Neuronal stem cell (in vitro differentiated cells): Measurements from ENCODE around the gene UBAC2.

ENCODE experiments used
- DNase-seq: peaks from one replicate; pipeline ENCODE4 v3.0.0-alpha.2; 2013; ENCODE audit warnings: low spot score
- H2AFZ ChIP-seq: one replicate; pipeline ENCODE4 v1.6.1; 2013; ENCODE audit warnings: mild to moderate bottlenecking, low read length, inconsistent platforms
- H2AK5ac ChIP-seq: 2 replicates; pipeline ENCODE4 v1.6.1; 2013; ENCODE audit warnings: low read depth, mild to moderate bottlenecking, inconsistent platforms, low read length, moderate library complexity, mixed read lengths
- H2BK120ac ChIP-seq: 2 replicates; pipeline ENCODE4 v1.6.1; 2013; ENCODE audit warnings: low read depth, mild to moderate bottlenecking, inconsistent platforms, low read length, moderate library complexity, mixed read lengths
- H2BK12ac ChIP-seq: one replicate; pipeline ENCODE4 v1.6.1; 2013; ENCODE audit warnings: low read length, inconsistent platforms
- H2BK15ac ChIP-seq: 2 replicates; pipeline ENCODE4 v1.6.1; 2013; ENCODE audit warnings: mild to moderate bottlenecking, low read length, inconsistent platforms, mixed read lengths
- H2BK5ac ChIP-seq: one replicate; pipeline ENCODE4 v1.6.1; 2013; ENCODE audit warnings: inconsistent platforms, mild to moderate bottlenecking, low read length, moderate library complexity
- H3K14ac ChIP-seq: one replicate; pipeline ENCODE4 v1.6.1; 2013; ENCODE audit warnings: low read length, inconsistent platforms
- H3K18ac ChIP-seq: 2 replicates; pipeline ENCODE4 v1.6.1; 2013; ENCODE audit warnings: low read length, inconsistent platforms
- H3K23ac ChIP-seq: 2 replicates; pipeline ENCODE4 v1.6.1; 2013; ENCODE audit warnings: low read depth, mild to moderate bottlenecking, mixed read lengths, low read length, inconsistent platforms; ENCODE audit not compliant: poor library complexity
- H3K27ac ChIP-seq: replicated peaks from 3 replicates; pipeline ENCODE4 v1.5.1; 2013; ENCODE audit warnings: low read length, inconsistent platforms
- H3K27me3 ChIP-seq, 3 experiments: 2 replicates each; pipeline ENCODE4 v1.6.1; 2013; ENCODE audit warnings: low read length in 3 of 3, mild to moderate bottlenecking in 2 of 3, inconsistent platforms in 1 of 3, low read depth in 1 of 3, mixed read lengths in 1 of 3, moderate library complexity in 1 of 3; ENCODE audit not compliant: control insufficient read depth in 3 of 3, insufficient read depth in 3 of 3
- H3K36me3 ChIP-seq, 2 donors: replicated peaks in 1 of 2; 2 replicates each; pipeline ENCODE4 v1.6.1; 2013; ENCODE audit warnings: low read length in 2 of 2; ENCODE audit not compliant: control insufficient read depth in 2 of 2, insufficient read depth in 2 of 2
- H3K4ac ChIP-seq: 2 replicates; pipeline ENCODE4 v1.6.1; 2013; ENCODE audit warnings: inconsistent platforms, mild to moderate bottlenecking, low read length, moderate library complexity
- H3K4me1 ChIP-seq, 2 donors: 1 replicate in 1 of 2; 2 replicates in 1 of 2; pipeline ENCODE4 v1.6.1; 2013; ENCODE audit warnings: low read length in 2 of 2, low read depth in 1 of 2; ENCODE audit not compliant: control insufficient read depth in 2 of 2, insufficient read depth in 1 of 2
- H3K4me2 ChIP-seq: one replicate; pipeline ENCODE4 v1.6.1; 2013; ENCODE audit warnings: mild to moderate bottlenecking, low read length, inconsistent platforms; ENCODE audit not compliant: insufficient read depth, poor library complexity, severe bottlenecking
- H3K4me3 ChIP-seq, 2 donors: 2 replicates each; pipeline ENCODE4 v1.5.1; 2013; ENCODE audit warnings: low read length in 2 of 2, mild to moderate bottlenecking in 2 of 2, inconsistent platforms in 1 of 2, moderate library complexity in 1 of 2
- H3K79me1 ChIP-seq: one replicate; pipeline ENCODE4 v1.6.1; 2013; ENCODE audit warnings: low read depth, mild to moderate bottlenecking, inconsistent platforms, low read length, moderate library complexity
- H3K9ac ChIP-seq: one replicate; pipeline ENCODE4 v1.6.1; 2013; ENCODE audit warnings: mild to moderate bottlenecking, low read depth, low read length, inconsistent platforms; ENCODE audit not compliant: poor library complexity
- H3K9me3 ChIP-seq, 2 donors: replicated peaks in 1 of 2; 2 replicates each; pipeline versions ENCODE3 to v1.6.1; 2013; ENCODE audit warnings: low read length in 2 of 2, mild to moderate bottlenecking in 2 of 2, inconsistent platforms in 1 of 2, low read depth in 1 of 2, mixed read lengths in 1 of 2, moderate library complexity in 1 of 2; ENCODE audit not compliant: control insufficient read depth in 2 of 2, insufficient read depth in 1 of 2
- H4K8ac ChIP-seq: one replicate; pipeline ENCODE4 v1.6.1; 2013; ENCODE audit warnings: low read depth, mild to moderate bottlenecking, inconsistent platforms, low read length, moderate library complexity
- H4K91ac ChIP-seq: one replicate; pipeline ENCODE4 v1.6.1; 2013; ENCODE audit warnings: low read length, low read depth, mild to moderate bottlenecking, inconsistent platforms; ENCODE audit not compliant: poor library complexity
- WGBS, 2 donors: extraction: QIAGEN DNeasy Blood & Tissue Kit; methylation state at CpG; one replicate each; pipeline ENCODE4 v1.1.7; 2013; ENCODE audit warnings: missing lambda C conversion rate in 2 of 2, mixed read lengths in 1 of 2; ENCODE audit not compliant: insufficient read length in 2 of 2, insufficient replicate concordance in 1 of 2; ENCODE audit errors: extremely low coverage in 2 of 2; 5-methylcytosine and 5-hydroxymethylcytosine counted together

The UBAC2 gene

DNA sequence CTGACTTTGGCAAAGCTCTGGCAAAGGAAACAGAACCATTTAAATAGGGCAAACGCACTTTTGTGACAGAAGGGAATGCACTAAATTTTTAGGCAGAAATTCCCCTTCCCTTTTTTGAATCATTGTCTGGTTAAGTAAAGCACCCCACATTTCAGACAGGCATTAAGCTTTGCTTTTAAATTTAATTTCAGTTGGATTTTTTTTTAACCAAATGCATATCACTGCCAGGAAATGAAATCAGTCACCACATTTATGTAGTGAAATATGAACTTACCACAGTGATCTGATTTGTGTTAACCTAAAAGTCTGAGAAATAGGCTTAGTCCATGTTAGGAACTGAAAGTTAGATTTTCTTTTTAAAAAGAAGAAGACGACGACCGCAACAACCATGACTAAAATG, 95.7 kb downstream of the UBAC2 start:
- no CpG with 5 or more reads among the region's 4 CpGs for WGBS, 2 donors
- DNase-seq, result no peak
- Histone ChIP-seq H2BK120ac (no peak overlapping the region), H3K9me3 (no peaks in the 10 kb centered on the region), H3K36me3 (no peaks in the 10 kb centered on the region), H3K4me1 (no peaks in the 10 kb centered on the region), H2AFZ (no peak overlapping the region), H3K79me1 (no peaks in the 10 kb centered on the region), H3K27ac (no peak overlapping the region), H4K8ac (no peak overlapping the region), H3K18ac (no peak overlapping the region), H3K9ac (no peak overlapping the region), H3K4me2 (no peak overlapping the region), H3K14ac (no peak overlapping the region), H4K91ac (no peak overlapping the region), H3K4me3 (no peak overlapping the region), H2BK12ac (no peak overlapping the region), H3K23ac (no peak overlapping the region), H3K27me3 (no peaks in the 10 kb centered on the region), H2BK5ac (no peak overlapping the region), H2AK5ac (no peak overlapping the region), H2BK15ac (no peak overlapping the region), H3K4ac (no peak overlapping the region)

- Histone ChIP-seq H4K91ac (no peak overlapping the region), H2BK120ac (no peak overlapping the region), H3K27me3 (no peaks in the 10 kb centered on the region), H2BK5ac (no peak overlapping the region), H2BK12ac (no peak overlapping the region), H2AK5ac (no peak overlapping the region), H3K14ac (no peak overlapping the region), H2BK15ac (no peak overlapping the region), H3K4ac (no peak overlapping the region), H3K79me1 (no peaks in the 10 kb centered on the region), H3K23ac (no peak overlapping the region), H3K4me3 (no peak overlapping the region), H3K36me3 (no peaks in the 10 kb centered on the region), H2AFZ (no peak overlapping the region), H3K18ac (no peak overlapping the region), H3K9me3 (no peaks in the 10 kb centered on the region), H3K9ac (no peak overlapping the region), H4K8ac (no peak overlapping the region), H3K27ac (no peak overlapping the region), H3K4me1 (no peaks in the 10 kb centered on the region), H3K4me2 (no peak overlapping the region)
- no peak for DNase-seq
Measured at GRCh38 chr13:99297331-99297730, 96.7 kb downstream of the UBAC2 start.

GRCh38 chr13:99298056-99298455, 97.4 kb downstream of the UBAC2 start:
- Histone ChIP-seq H3K4me3 (no peak overlapping the region), H4K91ac (no peak overlapping the region), H3K36me3 (no peaks in the 10 kb centered on the region), H3K79me1 (no peaks in the 10 kb centered on the region), H3K18ac (no peak overlapping the region), H3K4ac (no peak overlapping the region), H3K9ac (no peak overlapping the region), H2BK120ac (no peak overlapping the region), H2BK5ac (no peak overlapping the region), H3K9me3 (no peaks in the 10 kb centered on the region), H2AFZ (no peak overlapping the region), H3K4me2 (no peak overlapping the region), H3K23ac (no peak overlapping the region), H2BK12ac (no peak overlapping the region), H2AK5ac (no peak overlapping the region), H3K27me3 (no peaks in the 10 kb centered on the region), H2BK15ac (no peak overlapping the region), H4K8ac (no peak overlapping the region), H3K4me1 (no peaks in the 10 kb centered on the region), H3K27ac (no peak overlapping the region), H3K14ac (no peak overlapping the region)
- DNase-seq, result no peak
- WGBS, 2 donors, result no CpG with 5 or more reads among the region's 2 CpGs

DNA sequence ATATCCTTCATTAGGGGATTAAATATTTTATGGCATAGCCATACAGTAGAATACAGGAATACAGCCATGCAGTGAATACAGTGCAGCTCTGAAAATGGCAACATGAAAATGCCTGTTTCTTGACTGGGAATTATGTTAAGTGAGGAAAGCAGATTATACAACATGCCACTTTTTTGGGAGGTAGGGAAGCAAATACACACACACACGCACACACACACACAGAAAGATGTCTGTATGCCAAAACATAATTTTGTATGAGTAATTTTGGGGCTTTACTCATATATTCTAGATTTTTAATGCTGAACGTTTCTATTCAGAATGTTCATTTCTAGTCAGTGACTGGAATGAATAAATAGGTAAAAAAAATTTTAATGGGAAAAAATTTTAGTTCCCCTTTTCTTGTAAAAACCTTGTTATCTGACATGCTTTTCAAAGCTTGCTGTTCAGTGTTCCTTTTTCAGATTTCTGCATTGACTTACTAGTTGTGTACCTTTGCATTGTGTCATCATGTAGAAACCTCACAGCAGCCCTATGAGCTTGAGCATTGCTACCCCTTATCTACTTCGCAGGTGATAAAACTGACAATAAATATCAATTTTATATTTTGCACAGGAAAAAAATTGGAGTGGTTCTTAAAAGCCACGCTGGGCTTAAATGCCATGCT, 98.7 kb downstream of the UBAC2 start:
- Histone ChIP-seq H3K27ac (no peak overlapping the region), H4K8ac (no peak overlapping the region), H3K14ac (no peak overlapping the region), H3K4me1 (no peaks in the 10 kb centered on the region), H3K18ac (no peak overlapping the region), H3K9ac (no peak overlapping the region), H4K91ac (no peak overlapping the region), H3K36me3 (peaks cover 4% of the 10 kb centered on the region in 2 donors), H3K4me3 (no peak overlapping the region), H2AK5ac (no peak overlapping the region), H2BK5ac (no peak overlapping the region), H3K9me3 (peaks cover 0 to 3% of the 10 kb centered on the region in 2 donors), H2BK15ac (no peak overlapping the region), H3K4me2 (no peak overlapping the region), H2AFZ (no peak overlapping the region), H3K23ac (no peak overlapping the region), H2BK12ac (no peak overlapping the region), H3K27me3 (no peaks in the 10 kb centered on the region), H3K79me1 (no peaks in the 10 kb centered on the region), H3K4ac (no peak overlapping the region), H2BK120ac (no peak overlapping the region)
- no peak for DNase-seq
- WGBS, 2 donors, result no CpG with 5 or more reads among the region's 4 CpGs
